Ascending aorta (tissue), 2 donors: ENCODE results near the gene NAA60. TPM values are rescaled to one million over a fixed set of nuclear protein-coding genes. Genes with fewer than 3 reads are reported as not detected.

ENCODE experiments used
- DNase-seq, 2 donors: peaks; one replicate each; pipeline ENCODE4 v3.0.0-alpha.2; 2019; ENCODE audit warnings: low spot score in 2 of 2
- H3K27ac ChIP-seq, 2 donors: fragments of 200-600 bp; sonication (generic); one replicate each; pipeline ENCODE4 v1.5.1; 2016 to 2017; ENCODE audit warnings: mild to moderate bottlenecking in 1 of 2
- H3K27me3 ChIP-seq: fragments of 200-600 bp; sonication (generic); one replicate; pipeline ENCODE4 v1.5.1; 2017
- H3K36me3 ChIP-seq, 2 donors: fragments of 200-600 bp; sonication (generic); one replicate each; pipeline ENCODE4 v1.5.1; 2016
- H3K4me1 ChIP-seq, 2 donors: fragments of 200-600 bp; sonication (generic); one replicate each; pipeline ENCODE4 v1.5.1; 2016 to 2017; ENCODE audit warnings: mild to moderate bottlenecking in 1 of 2
- H3K4me3 ChIP-seq, 2 donors: fragments of 200-600 bp; sonication (generic); one replicate each; pipeline ENCODE4 v1.5.1; 2016 to 2017; ENCODE audit warnings: mild to moderate bottlenecking in 1 of 2
- H3K9me3 ChIP-seq, 2 donors: fragments of 200-600 bp; sonication (generic); one replicate each; pipeline ENCODE4 v1.5.1; 2016
- CTCF ChIP-seq, 3 experiments: fragments of 200-600 bp in 2 of 3; fragments of 450-650 bp in 1 of 3; sonication (generic) in 2 of 3; IDR thresholded peaks; one replicate each; pipeline ENCODE4 v1.5.1; 2016 to 2019; ENCODE audit warnings: antibody characterized with exemption in 3 of 3, mild to moderate bottlenecking in 1 of 3, moderate library complexity in 1 of 3
- intact Hi-C: fragments of 100-400 bp; cut with DNase I; formaldehyde crosslinking; loops from one replicate; pipeline ENCODE4 v1.15.1; 2023
- total RNA-seq: library from RNA; depleted of rRNA; stranded (reverse); fragments of >200 nt; gene quantifications from one replicate; pipeline ENCODE4 v1.1.0, GENCODE V29; 2016

Gene NAA60
- total RNA-seq, 1 donor from 2014 or later: 74.6 TPM

GRCh38 chr16:3465301-3465700 is 21.8 kb downstream of the NAA60 start:
- intact Hi-C loops: no loop called here
- DNase-seq: no peak
- Histone ChIP-seq H3K27me3 (no peaks in the 10 kb centered on the region), H3K36me3 (peaks cover 8% of the 10 kb centered on the region in 2 donors), H3K9me3 (no peaks in the 10 kb centered on the region), H3K4me1 (peaks cover 0 to 3% of the 10 kb centered on the region in 2 donors), H3K4me3 (no peak overlapping the region), H3K27ac (no peak overlapping the region)
- no peak for TF ChIP-seq CTCF (IDR thresholded peaks at IDR 0.05)

GRCh38 chr16:3465911-3466584 is 22.6 kb downstream of the NAA60 start:
- Histone ChIP-seq H3K27me3 (no peaks in the 10 kb centered on the region), H3K27ac (no peak overlapping the region), H3K4me1 (no peaks in the 10 kb centered on the region), H3K9me3 (no peaks in the 10 kb centered on the region), H3K4me3 (no peak overlapping the region), H3K36me3 (peaks cover 8% of the 10 kb centered on the region in 2 donors)
- no peak for TF ChIP-seq CTCF (IDR thresholded peaks at IDR 0.05)
- no peak for DNase-seq
- intact Hi-C loops: no loop called here

- Histone ChIP-seq H3K4me3 (no peak overlapping the region), H3K36me3 (peaks cover 8 to 13% of the 10 kb centered on the region in 2 donors), H3K4me1 (no peaks in the 10 kb centered on the region), H3K27ac (no peak overlapping the region), H3K9me3 (no peaks in the 10 kb centered on the region), H3K27me3 (no peaks in the 10 kb centered on the region)
- intact Hi-C loops: no loop called here
- DNase-seq: no peak
- no peak for TF ChIP-seq CTCF (IDR thresholded peaks at IDR 0.05)
Observed at GRCh38 chr16:3467182-3467581, 23.7 kb downstream of the NAA60 start.

- H3K4me3 ChIP-seq: no peak overlapping the region
- intact Hi-C loops: no loop called here
- no peak for TF ChIP-seq CTCF (IDR thresholded peaks at IDR 0.05)
- peaks cover 8 to 14% of the 10 kb centered on the region in 2 donors for H3K36me3 ChIP-seq
- H3K4me1 ChIP-seq: no peaks in the 10 kb centered on the region
- no peak for DNase-seq
- H3K27me3 ChIP-seq: no peaks in the 10 kb centered on the region
- no peaks in the 10 kb centered on the region for H3K9me3 ChIP-seq
- no peak overlapping the region for H3K27ac ChIP-seq
Observed at GRCh38 chr16:3467921-3468320, 24.4 kb downstream of the NAA60 start.

GRCh38 chr16:3468501-3468900 is 25.0 kb downstream of the NAA60 start:
- no peak for DNase-seq
- H3K36me3 ChIP-seq: peaks cover 8 to 14% of the 10 kb centered on the region in 2 donors
- H3K27ac ChIP-seq: no peak overlapping the region
- intact Hi-C loops: no loop called here
- H3K9me3 ChIP-seq: no peaks in the 10 kb centered on the region
- no peaks in the 10 kb centered on the region for H3K4me1 ChIP-seq
- H3K27me3 ChIP-seq: no peaks in the 10 kb centered on the region
- no peak overlapping the region for H3K4me3 ChIP-seq
- no peak for TF ChIP-seq CTCF (IDR thresholded peaks at IDR 0.05)

- no peaks in the 10 kb centered on the region for H3K4me1 ChIP-seq
- no peak for TF ChIP-seq CTCF (IDR thresholded peaks at IDR 0.05)
- H3K27ac ChIP-seq: no peak overlapping the region
- peaks cover 8 to 14% of the 10 kb centered on the region in 2 donors for H3K36me3 ChIP-seq
- no peaks in the 10 kb centered on the region for H3K9me3 ChIP-seq
- H3K27me3 ChIP-seq: no peaks in the 10 kb centered on the region
- no peak for DNase-seq
- H3K4me3 ChIP-seq: no peak overlapping the region
- intact Hi-C loops: no loop called here
Observed at GRCh38 chr16:3469736-3470135, 26.3 kb downstream of the NAA60 start.
